Brain pericyte (primary cell): ENCODE data around the gene OTUB1.
A peak's percentile ranks its signal among the peaks of the same experiment; 100 is the strongest.

Experiments
- DNase-seq: peaks from one replicate; pipeline ENCODE4 v3.0.0-alpha.2; 2012; ENCODE audit warnings: low read depth, low spot score

The OTUB1 gene

DNA sequence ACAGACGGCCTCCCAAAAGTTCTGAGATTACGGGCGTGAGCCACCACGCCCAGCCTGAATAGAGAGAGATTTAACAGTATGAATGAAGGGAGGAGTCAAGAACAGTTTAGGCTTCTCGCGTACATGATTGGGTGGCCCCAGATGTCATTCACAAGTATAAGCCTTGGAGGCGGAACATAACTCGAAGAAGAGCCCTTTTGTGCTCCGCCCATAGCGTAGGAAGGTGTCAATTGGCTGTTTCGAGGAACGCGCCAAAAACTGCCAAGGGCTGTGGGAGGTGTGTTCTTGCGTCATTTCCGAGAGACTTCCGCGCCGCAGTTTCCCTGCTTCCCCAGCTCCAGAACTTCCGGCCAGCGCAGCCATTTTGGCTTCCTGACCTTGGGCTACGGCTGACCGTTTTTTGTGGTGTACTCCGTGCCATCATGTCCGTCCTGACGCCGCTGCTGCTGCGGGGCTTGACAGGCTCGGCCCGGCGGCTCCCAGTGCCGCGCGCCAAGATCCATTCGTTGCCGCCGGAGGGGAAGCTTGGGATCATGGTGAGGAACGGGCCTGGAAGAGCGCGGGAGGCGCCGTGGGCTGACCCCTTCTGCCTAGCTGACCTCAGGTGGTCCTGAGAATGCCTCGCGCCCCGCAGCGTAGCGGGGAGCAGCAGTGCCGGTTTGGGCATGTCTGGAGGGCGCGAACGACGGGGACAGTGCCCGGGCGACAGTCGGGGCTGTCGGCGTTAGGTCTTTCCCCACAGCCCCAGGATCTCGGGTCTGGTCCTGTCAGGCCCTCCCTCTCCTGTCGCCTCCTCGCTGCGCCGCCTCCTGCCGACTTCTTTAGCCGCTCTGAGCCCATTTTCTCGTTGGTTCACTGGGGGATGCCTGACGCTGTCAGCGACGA lies 11.7 kb upstream of the OTUB1 start, which contains the start of gene COX8A:
Gene COX8A (plus strand): TSS at position 362 of the 885 bp plus-strand sequence. CDS start 61 bp downstream, at position 423.
- peak; percentile 98 for DNase-seq

DNA sequence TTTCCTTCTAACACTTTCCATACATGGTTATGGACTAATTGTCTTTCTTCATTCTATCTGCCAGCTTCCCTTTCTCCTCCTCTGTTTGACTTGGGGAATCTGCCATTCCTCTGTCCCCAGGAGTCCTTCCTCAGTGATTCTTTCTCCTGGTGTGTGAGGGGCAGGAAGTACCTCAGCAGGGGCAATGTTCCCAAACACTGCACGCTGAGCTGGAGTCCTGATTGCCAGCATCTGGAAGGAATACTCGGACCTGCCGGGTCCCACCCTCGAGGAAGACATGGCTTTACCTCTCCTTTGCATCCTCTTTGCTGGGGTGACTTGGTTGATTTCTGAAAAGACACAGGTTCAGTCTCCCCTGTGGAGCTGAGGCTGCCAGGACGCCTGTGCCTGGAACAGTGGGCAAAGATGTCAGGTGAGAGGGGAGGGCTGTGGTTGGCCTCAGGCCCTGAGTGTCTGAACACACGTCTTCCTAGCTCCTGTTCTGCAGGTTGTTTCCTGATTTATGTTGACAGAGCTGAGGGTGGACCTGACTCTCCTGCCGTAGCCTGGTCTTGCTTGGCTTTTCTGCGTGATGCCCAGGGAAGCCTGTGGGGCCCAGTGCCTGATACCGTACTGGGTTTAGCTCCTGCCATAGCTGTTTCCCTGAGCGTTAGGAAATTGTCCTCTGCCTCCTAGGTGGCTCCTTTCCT lies 7.5 kb upstream of the OTUB1 start:
- no peak for DNase-seq

DNA sequence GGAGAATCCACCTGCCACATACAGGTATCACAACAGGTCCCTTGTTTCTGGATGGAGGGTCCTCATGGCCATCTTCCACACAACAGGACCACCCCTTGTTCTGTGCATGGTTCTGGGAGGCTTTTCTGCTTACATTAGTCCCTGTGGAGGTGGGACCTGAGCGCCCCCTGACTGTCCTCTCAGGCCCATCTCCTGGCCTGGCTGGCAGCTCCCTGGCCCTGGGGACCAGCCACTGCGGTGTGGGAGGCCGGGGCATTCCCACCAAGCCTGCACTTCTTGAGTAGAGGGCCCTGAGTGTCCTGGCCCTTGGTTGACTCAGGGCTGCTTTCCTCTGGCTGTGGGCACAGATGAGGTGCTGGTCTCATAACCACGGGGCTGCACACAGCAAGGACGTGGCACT lies 6.8 kb upstream of the OTUB1 start:
- no peak for DNase-seq

DNA sequence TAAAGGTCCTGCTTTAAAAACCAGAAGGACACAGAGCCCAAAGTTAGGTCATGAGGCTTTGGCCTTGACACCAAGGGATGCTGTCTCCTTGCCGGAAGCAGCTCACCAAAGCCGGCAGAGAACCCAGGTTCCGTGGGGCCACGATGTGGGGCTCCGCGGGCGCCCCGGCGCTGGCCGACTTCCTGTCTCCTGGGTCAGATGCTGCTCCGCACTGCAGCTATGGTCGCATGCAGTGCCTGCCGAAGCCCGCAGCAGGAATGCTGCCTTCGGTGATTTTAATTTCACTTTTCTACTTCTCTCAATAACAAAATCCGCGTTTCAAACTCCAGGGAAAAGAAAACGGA lies 454 bp upstream of the OTUB1 start:
- DNase-seq: no peak

DNA sequence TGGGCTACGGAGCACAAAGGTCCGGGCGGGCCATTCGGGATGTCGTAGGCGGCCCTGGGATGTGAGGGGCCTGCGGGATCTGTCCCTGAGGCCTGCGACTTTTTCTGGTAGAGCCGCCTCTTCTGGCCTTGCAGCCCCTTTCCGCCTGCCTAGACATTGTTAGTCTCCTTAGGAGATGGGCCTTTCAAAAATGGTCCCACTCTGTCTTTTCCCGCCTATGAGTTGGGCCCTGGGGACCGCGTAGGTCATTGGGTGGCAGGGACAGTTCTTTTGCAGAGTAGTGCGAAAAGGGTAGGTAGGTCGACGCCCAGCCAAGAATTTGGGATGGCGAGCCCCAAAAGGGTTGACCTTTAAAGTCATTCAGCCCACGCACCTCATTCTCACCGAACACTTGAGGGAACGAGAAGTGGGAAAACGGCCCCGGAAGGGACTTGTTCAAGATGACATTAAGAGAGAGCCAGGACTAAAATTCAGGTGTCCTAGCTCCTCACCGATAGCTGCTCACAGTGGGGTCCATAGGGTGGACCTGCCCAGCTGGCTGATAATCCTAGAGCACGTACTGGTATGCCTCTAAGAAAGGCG lies 785 bp downstream of the OTUB1 start:
- DNase-seq: no peak

DNA sequence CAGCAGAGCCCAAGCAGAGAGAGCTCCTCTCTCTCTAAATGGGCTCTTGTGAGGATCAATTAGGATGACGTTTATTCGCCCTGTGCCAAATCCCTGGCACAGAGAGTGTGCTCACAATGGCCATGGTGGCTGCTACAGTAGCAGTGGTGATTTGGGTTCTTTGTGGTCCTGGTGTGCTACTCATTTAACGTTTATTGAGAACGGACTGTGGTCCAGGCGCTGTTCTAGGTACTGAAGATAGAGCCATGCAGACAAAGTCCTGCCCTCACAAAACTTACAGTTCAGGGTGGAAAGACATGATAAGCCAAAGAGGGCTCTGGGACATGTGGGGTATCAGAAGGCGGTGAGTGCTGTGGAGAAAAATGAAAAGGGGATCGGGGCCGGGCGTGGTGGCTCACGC lies 5.3 kb downstream of the OTUB1 start:
- no peak for DNase-seq

DNA sequence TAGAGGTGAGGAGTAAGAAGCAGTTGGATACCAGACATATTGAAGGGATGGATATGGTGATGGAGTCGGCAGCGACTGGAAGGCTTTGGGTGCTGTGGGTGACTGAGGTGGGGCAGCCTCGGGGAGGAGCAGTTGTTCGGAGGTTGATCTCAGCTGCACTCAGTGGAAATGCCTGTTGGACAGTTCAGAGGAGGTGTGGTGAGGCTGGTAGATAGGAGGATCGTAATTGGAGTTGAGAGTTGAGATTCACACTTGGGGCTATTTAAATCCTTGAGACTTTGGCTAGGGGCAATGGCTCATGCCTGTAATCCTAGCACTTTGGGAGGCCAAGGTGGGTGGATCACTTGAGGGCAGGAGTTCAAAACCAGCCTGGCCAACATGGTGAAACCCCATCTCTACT lies 6.9 kb downstream of the OTUB1 start:
- DNase-seq: no peak

DNA sequence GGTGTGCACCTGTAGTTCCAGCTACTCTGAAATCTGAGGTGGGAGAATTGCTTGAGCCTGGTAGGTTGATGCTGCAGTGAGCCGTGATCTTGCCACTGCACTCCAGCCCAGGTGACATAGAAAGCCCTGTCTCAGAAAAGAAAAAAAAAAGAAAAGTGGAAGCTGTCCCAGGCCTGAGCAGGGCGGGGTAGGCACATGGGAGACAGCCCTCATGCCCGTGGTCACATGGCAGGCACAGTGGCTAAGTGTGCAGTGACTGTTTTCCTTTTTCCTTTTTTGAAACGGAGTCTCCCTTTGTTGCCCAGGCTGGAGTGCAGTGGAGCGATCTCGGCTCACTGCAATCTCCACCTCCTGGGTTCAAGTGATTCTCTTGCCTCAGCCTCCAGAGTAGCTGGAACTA lies 7.8 kb downstream of the OTUB1 start:
- DNase-seq: no peak

DNA sequence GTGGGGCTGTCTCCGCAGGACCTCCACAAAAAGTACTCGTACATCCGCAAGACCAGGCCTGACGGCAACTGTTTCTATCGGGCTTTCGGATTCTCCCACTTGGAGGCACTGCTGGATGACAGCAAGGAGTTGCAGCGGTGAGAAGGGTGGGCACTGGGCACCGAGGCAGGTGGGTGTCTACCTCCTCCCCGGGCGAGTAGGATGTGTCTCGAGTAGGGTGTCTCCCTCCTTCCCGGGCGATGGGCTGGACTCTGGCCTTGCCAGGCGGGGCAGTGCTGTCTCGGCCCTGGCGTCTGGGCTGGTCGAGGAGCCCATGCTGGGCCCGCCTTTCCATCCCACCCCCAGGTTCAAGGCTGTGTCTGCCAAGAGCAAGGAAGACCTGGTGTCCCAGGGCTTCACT lies 10.3 kb downstream of the OTUB1 start:
- DNase-seq: no peak

DNA sequence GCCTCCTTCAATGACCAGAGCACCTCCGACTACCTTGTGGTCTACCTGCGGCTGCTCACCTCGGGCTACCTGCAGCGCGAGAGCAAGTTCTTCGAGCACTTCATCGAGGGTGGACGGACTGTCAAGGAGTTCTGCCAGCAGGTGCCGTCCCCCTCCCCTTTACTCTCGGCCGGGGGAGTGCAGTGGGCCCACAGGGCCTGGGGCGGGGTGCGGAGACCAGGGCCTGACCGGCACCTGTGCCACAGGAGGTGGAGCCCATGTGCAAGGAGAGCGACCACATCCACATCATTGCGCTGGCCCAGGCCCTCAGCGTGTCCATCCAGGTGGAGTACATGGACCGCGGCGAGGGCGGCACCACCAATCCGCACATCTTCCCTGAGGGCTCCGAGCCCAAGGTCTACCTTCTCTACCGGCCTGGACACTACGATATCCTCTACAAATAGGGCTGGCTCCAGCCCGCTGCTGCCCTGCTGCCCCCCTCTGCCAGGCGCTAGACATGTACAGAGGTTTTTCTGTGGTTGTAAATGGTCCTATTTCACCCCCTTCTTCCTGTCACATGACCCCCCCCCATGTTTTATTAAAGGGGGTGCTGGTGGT lies 11.0 kb downstream of the OTUB1 start:
- no peak for DNase-seq

DNA sequence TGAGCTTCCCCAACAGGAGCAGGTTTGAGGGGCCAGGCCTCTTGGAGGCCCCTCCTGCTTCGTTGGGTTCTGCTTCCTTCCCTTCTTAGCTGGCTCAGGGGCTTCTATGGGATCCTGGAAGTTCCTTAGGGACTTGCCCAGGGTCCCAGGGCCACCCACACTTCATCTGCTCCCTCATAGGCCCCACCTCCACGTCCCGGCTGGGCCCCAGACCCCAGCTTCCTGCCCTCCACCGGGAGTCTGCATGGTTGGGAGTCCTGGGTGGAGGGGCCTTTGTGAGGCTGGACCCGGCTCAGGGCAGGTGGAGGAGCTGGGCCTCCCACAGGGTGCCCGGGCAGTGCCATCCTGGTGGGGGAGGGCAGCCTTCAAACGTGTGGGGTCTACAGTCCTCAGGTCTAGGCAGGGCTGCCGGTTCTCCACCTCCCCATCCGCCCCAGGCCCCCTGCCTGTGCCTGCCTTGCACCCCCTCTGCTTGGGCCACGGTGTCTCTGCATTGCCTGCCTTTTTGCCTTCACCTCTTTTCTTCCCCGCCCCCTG lies 11.6 kb downstream of the OTUB1 start:
- DNase-seq: no peak

DNA sequence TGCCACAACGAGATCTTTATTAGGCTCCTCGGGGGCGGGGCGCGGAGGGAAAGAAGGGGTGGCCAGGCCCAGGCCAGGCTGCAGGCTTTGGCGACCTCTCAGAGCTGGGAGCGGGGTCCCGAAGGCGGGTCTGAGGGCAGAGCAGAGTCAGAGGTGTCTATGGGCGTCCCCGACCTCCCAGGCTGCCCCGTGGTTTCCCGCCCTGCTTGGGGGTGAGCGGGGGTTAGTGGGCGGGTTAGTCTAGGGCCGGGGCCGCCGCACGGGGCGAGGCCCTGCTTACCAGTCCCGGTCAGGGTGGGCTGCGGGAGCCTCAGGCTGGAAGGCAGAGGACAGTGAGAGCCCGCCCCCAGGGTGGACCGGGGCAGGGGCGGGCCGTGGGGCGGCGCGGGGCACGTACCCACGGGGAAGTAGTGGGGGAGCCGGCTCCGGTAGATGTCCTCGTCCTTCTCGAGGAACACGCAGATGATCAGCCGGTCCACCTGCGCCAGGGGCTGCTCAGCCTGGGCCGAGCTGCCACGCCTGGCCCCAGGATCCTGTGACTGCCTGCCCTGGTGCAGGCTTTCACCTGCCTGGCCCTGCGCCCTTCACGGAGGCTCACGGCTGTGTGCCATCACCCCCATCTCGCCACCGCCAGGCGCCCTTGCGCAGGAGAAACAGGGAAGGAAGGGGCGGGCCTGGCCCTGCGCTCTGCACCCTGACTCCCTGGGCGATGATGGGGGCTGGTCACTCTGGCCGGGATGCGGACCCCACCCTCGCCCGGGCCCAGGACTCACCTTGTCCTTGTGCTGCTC lies 12.5 kb downstream of the OTUB1 start:
- no peak for DNase-seq

DNA sequence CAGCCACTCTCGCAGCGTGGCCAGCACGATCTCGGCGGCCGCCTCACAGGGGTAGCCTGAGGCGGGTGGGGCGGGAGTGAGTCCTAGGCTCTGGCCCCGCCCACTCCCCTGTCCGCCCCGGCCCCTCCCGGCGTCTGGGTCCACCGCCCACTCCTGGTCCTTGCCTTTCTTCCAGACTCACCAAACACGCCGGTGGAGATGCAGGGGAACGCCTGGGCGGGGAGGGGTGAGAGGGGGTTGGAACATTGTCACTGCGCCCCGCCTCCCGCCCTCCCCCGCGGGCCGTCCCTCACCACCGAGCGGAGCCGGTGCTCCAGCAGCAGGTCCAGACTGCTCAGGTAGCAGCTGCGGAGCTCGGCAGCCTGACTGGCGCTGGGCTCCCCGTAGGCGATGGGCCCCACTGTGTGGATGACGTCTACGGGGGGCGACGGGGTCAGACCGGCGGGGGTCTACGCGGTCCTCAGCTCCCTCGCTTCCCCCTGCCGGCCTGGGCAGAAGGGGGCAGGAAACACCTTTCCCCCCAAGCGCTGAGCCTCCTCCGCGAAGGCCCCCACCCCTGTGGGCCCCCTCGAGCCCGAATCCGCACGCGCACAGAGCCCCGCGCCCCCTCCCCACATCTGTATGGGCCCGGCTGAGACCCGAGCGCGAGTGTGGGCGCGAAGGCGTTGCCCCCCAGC lies 13.2 kb downstream of the OTUB1 start:
- no peak for DNase-seq

DNA sequence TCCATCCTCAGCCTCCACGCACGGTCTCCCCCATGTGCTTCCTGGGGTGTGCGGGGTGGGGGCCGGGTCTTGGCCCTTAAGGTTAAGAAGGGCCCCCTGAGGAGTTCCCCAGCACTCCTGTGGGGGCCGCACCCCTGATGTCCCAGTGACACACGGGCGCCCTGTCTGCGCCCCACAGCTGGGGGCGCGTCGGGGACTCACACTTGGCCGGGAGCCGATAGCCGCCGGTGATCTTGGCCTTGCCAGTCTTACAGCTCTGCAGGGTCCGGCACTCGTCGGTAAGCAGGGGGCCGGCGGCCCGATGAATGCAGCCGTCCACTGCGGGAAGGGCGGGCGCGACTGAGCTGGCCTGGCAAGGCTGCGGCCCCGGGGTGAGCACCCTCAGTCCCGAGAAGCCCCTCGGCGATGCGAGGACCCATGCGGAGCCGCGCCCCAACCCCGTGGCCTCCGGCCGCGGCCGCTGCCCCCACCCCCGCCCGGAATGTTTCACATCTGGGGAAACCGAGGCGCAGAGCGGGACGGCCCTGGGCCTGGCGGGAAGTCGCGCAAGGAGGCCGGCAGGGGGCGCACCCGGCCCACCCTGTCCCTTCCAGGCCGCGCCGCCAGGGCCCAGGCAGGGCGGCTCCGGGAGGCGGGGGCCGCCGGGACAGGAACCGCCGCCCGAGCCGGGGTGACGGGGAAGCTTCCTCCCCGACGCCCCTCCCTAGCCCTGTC lies 13.9 kb downstream of the OTUB1 start:
- DNase-seq: no peak

DNA sequence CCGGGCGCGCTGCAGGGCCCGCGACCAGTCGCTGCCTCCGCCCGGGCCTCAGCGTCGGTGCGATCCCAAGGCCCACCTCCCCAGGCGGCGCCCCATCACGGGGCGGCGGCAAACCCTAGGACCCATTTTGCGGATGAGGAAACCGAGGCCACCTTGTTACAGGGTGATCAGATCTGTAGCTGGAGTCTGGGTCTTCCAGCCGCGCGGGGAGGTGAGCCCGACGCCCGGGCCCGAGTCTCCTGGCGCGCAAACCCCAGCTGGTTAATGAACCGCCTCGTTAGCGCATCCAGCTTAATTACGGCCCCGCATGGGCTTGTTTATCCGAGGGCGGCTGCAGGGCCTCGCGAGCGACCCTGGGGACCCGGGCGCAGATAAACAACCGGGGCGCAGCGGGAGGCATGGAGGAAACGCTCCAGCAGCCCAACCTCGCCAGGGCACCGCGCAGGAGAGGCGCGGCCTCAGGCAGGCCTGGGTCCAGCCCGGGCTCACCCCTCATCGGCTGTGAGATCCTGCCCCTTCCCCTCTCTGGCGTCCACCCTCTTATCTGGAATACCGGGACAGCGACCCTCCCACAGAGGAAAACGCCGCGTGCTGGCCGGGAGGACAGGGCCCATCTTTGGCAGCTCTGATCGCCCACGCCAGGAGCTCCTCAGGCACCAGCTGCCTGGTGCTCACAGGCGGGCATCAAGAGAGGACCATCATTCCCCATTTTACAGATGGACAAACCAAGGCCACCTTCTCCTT lies 14.7 kb downstream of the OTUB1 start:
- no peak for DNase-seq

DNA sequence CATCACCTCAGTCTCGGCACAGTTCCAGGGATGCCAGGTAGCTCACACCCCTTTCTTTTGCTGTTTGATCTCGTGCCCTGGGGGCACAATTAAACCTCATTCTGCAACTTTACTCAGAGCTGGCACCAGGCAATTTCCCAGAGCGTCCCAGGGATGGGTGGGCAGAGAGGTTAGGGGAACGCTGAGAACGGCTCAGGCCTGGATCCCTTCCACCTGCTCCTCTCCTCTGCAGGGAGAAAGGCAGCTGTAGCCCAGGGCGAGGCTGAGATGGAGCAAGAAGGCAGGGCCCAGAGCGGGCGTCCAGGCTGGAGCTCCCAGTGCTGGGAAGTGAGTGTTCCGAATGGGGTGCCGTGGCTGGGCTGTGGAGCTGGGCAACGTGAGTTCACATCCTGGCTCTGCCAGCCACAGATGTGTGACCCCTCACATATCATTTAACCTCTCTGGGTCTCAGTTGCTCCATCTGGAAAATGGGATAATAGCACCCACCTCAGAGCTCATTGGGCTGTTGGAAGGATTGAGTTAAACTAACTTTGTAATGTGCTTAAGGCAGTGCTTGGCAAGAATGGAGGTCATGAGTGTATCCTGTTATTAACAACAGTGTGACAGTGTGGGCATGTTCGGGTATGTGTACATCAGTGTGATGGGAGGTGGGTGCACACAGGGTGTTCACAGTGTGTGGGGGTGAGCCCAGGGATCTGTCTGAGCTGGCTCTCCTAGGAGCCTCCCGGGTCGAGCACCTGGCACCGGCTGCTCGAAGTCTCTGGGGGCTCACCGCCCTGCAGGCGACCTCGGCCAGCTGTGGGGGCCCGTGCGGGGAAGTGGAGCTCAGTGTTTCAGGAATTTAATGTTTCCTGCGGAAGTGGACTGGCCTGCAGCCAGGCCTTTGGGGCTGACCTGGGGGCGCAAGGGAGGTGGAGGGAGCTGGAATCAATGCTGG lies 15.5 kb downstream of the OTUB1 start:
- DNase-seq: no peak

DNA sequence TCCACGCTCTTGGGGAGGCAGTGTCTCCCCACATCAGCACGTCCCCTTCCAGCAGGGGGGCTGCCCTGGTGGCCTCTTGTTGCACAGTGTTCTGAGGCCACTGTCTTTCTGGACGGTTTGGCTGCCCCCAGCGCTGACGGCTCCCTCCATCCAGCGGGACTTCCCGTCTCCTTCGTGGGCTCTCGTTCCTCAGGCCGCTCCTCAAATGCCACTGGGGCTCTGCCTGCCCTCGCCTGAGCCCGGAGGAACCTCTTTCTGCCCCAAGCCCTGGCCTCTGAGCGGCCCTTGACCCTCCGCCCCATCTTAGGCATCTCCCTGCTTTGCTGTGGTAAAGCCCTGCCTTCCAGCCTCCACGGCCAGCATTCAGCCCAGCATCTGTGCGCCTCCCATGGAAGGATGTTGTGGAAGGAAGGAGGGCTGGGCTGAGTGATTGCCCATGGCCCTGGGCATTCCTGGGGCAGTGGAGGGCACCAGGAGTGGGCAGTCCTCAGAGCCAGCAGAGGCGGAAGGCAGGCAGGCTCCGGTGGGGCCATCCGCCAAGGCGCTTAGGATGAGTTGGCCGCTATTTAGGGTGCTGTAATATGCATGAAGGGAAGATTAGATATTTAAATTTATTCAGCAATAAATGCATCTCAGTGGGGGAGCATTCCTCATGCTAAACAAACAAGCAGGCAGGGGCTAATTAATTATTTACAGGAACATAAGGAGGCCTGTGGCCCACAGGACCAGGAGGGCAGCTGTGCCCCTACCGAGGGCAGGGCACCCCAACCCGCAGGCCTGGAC lies 17.8 kb downstream of the OTUB1 start:
- DNase-seq: no peak
